NOMO-1 treated with DMSO at 0.1 percent for 48 hours (cell line): ENCODE results near the gene TMIGD3.
A peak's percentile ranks its signal among the peaks of the same experiment; 100 is the strongest.

ENCODE experiments used
- DNase-seq: peaks from one replicate; lab custom pipeline; 2025; ENCODE audit not compliant: unreplicated experiment; lab: John Stamatoyannopoulos, UW

Gene TMIGD3

GRCh38 chr1:111448918-111449702 is 54.3 kb downstream of the TMIGD3 start, which contains the start of the genes ATP5PB and WDR77:
ATP5PB (plus strand) TSS chr1:111449464; CDS start chr1:111449542, 78 bp downstream.
WDR77 (minus strand) TSS chr1:111449256; CDS start chr1:111449169, 87 bp downstream.
- peak; percentile 99 for DNase-seq

- DNase-seq: no peak
These were observed 54.9 kb downstream of the TMIGD3 start for GRCh38 chr1:111448482-111448917.

GRCh38 chr1:111446967-111447892 is 56.2 kb downstream of the TMIGD3 start:
- no peak for DNase-seq

GRCh38 chr1:111446546-111446945 is 56.9 kb downstream of the TMIGD3 start:
- DNase-seq: no peak

GRCh38 chr1:111444031-111444430 is 59.4 kb downstream of the TMIGD3 start:
- no peak for DNase-seq

GRCh38 chr1:111442457-111442856 is 61.0 kb downstream of the TMIGD3 start:
- no peak for DNase-seq

GRCh38 chr1:111441573-111442192 is 61.8 kb downstream of the TMIGD3 start:
- DNase-seq: no peak

GRCh38 chr1:111439461-111440351 is 63.7 kb downstream of the TMIGD3 start:
- DNase-seq: no peak

- no peak for DNase-seq
These were observed 66.7 kb downstream of the TMIGD3 start for GRCh38 chr1:111436726-111437125.
